ENCODE results near the gene POU5F1. TPM values are rescaled to one million over a fixed set of nuclear protein-coding genes. Genes with fewer than 3 reads are reported as not detected.

Gene POU5F1
- total and polyA plus RNA-seq, 9 of the 15 experiments (the other 6 are each of a cell fraction or from before 2014, with no cell fraction given) = 0.06 to 2.0 (median 0.10) TPM; not detected in 6

- TF ChIP-seq MYC (IDR thresholded peaks at IDR 0.05; ENCODE audit: low read depth, low read length) = no peak
- no peak for TF ChIP-seq MYC (CRISPR knock-in tag; IDR thresholded peaks at IDR 0.05; ENCODE audit: borderline replicate concordance, low read depth)
- TF ChIP-seq ZNF282 (CRISPR knock-in tag; IDR thresholded peaks at IDR 0.05) = no peak
- TF ChIP-seq, protein P1, sequence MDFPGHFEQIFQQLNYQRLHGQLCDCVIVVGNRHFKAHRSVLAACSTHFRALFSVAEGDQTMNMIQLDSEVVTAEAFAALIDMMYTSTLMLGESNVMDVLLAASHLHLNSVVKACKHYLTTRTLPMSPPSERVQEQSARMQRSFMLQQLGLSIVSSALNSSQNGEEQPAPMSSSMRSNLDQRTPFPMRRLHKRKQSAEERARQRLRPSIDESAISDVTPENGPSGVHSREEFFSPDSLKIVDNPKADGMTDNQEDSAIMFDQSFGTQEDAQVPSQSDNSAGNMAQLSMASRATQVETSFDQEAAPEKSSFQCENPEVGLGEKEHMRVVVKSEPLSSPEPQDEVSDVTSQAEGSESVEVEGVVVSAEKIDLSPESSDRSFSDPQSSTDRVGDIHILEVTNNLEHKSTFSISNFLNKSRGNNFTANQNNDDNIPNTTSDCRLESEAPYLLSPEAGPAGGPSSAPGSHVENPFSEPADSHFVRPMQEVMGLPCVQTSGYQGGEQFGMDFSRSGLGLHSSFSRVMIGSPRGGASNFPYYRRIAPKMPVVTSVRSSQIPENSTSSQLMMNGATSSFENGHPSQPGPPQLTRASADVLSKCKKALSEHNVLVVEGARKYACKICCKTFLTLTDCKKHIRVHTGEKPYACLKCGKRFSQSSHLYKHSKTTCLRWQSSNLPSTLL (IDR thresholded peaks at IDR 0.05) = no peak
- TF ChIP-seq FOXA1 (IDR thresholded peaks at IDR 0.05; ENCODE audit: borderline replicate concordance) = no peak
- no peak for TF ChIP-seq HBP1 (CRISPR knock-in tag; IDR thresholded peaks at IDR 0.05)
- no peak for TF ChIP-seq EWSR1 (IDR thresholded peaks at IDR 0.05; ENCODE audit: borderline replicate concordance, low read depth, partially characterized antibody)
- peak; percentile 42 for TF ChIP-seq MAFG (tag; conservative IDR thresholded peaks at IDR 0.05)
- TF ChIP-seq HCFC1 (IDR thresholded peaks at IDR 0.05; ENCODE audit: low read depth, low read length) = no peak
- TF ChIP-seq SMAD3 (CRISPR knock-in tag; conservative IDR thresholded peaks at IDR 0.05) = no peak
- TF ChIP-seq ZNF274 (IDR thresholded peaks at IDR 0.05; ENCODE audit: borderline replicate concordance, low read depth, low read length) = no peak
- TF ChIP-seq, protein P2, sequence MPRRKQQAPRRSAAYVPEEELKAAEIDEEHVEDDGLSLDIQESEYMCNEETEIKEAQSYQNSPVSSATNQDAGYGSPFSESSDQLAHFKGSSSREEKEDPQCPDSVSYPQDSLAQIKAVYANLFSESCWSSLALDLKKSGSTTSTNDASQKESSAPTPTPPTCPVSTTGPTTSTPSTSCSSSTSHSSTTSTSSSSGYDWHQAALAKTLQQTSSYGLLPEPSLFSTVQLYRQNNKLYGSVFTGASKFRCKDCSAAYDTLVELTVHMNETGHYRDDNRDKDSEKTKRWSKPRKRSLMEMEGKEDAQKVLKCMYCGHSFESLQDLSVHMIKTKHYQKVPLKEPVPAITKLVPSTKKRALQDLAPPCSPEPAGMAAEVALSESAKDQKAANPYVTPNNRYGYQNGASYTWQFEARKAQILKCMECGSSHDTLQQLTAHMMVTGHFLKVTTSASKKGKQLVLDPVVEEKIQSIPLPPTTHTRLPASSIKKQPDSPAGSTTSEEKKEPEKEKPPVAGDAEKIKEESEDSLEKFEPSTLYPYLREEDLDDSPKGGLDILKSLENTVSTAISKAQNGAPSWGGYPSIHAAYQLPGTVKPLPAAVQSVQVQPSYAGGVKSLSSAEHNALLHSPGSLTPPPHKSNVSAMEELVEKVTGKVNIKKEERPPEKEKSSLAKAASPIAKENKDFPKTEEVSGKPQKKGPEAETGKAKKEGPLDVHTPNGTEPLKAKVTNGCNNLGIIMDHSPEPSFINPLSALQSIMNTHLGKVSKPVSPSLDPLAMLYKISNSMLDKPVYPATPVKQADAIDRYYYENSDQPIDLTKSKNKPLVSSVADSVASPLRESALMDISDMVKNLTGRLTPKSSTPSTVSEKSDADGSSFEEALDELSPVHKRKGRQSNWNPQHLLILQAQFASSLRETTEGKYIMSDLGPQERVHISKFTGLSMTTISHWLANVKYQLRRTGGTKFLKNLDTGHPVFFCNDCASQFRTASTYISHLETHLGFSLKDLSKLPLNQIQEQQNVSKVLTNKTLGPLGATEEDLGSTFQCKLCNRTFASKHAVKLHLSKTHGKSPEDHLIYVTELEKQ (CRISPR knock-in tag; IDR thresholded peaks at IDR 0.05) = no peak
- TF ChIP-seq ZNF384 (IDR thresholded peaks at IDR 0.05; ENCODE audit: low read depth, low read length) = no peak
- no peak for TF ChIP-seq ZBED1 (IDR thresholded peaks at IDR 0.05)
- TF ChIP-seq CSDE1 (IDR thresholded peaks at IDR 0.05) = no peak
- TF ChIP-seq RAD21 (CRISPR knock-in tag; conservative IDR thresholded peaks at IDR 0.05 in 1 of 2, IDR thresholded peaks at IDR 0.05 in 1 of 2) = no peak
- no peak for TF ChIP-seq GTF2E2 (tag; IDR thresholded peaks at IDR 0.05)
- no peak for TF ChIP-seq MEIS2 (IDR thresholded peaks at IDR 0.05; ENCODE audit: partially characterized antibody)
- no peak for TF ChIP-seq ZNF140 (CRISPR knock-in tag; IDR thresholded peaks at IDR 0.05)
- no peak for TF ChIP-seq MCM5 (IDR thresholded peaks at IDR 0.05; ENCODE audit: low read depth)
- TF ChIP-seq NFE2 (IDR thresholded peaks at IDR 0.05; ENCODE audit: low read depth) = no peak
- TF ChIP-seq SNIP1 (IDR thresholded peaks at IDR 0.05; ENCODE audit: low read depth) = no peak
- TF ChIP-seq, protein P3, sequence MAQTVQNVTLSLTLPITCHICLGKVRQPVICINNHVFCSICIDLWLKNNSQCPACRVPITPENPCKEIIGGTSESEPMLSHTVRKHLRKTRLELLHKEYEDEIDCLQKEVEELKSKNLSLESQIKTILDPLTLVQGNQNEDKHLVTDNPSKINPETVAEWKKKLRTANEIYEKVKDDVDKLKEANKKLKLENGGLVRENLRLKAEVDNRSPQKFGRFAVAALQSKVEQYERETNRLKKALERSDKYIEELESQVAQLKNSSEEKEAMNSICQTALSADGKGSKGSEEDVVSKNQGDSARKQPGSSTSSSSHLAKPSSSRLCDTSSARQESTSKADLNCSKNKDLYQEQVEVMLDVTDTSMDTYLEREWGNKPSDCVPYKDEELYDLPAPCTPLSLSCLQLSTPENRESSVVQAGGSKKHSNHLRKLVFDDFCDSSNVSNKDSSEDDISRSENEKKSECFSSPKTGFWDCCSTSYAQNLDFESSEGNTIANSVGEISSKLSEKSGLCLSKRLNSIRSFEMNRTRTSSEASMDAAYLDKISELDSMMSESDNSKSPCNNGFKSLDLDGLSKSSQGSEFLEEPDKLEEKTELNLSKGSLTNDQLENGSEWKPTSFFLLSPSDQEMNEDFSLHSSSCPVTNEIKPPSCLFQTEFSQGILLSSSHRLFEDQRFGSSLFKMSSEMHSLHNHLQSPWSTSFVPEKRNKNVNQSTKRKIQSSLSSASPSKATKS (CRISPR knock-in tag; IDR thresholded peaks at IDR 0.05) = no peak
Observed at GRCh38 chr6:31173406-31173805, 2.9 kb upstream of the POU5F1 start (continued).
